Sigmoid colon (tissue), 7 donors: ENCODE measurements around the gene CHD5. TPM values are rescaled to one million over a fixed set of nuclear protein-coding genes. Genes with fewer than 3 reads are reported as not detected.
A peak's percentile ranks its signal among the peaks of the same experiment; 100 is the strongest.

Experiments
- DNase-seq: peaks from one replicate; pipeline ENCODE4 v3.0.0-alpha.2; 2019
- H3K27ac ChIP-seq, 4 donors: fragments of 200-600 bp; sonication (generic); one replicate each; pipeline ENCODE4 v1.5.1; 2016 to 2019; ENCODE audit warnings: mild to moderate bottlenecking in 1 of 4
- H3K27me3 ChIP-seq, 3 donors: fragments of 200-600 bp; sonication (generic); one replicate each; pipeline ENCODE4 v1.5.1; 2019; ENCODE audit warnings: mild to moderate bottlenecking in 1 of 3
- H3K36me3 ChIP-seq, 4 donors: fragments of 200-600 bp; sonication (generic); one replicate each; pipeline ENCODE4 v1.5.1; 2016 to 2019
- H3K4me1 ChIP-seq, 4 donors: fragments of 200-600 bp; sonication (generic); one replicate each; pipeline ENCODE4 v1.5.1; 2017 to 2019
- H3K4me3 ChIP-seq, 4 donors: fragments of 200-600 bp; sonication (generic); one replicate each; pipeline ENCODE4 v1.5.1; 2017 to 2019; ENCODE audit warnings: mild to moderate bottlenecking in 2 of 4, moderate library complexity in 1 of 4
- H3K9me3 ChIP-seq, 4 donors: fragments of 200-600 bp in 3 of 4; sonication (generic) in 3 of 4; one replicate each; pipeline versions ENCODE4 v1.5.1 to v1.6.1; 2013 to 2019
- EP300 ChIP-seq, 4 donors: sonication (generic); formaldehyde crosslinking; IDR thresholded peaks; one replicate each; pipeline ENCODE4 v1.6.1; 2017; ENCODE audit warnings: antibody characterized with exemption in 4 of 4
- POLR2A ChIP-seq, 2 donors: fragments of 450-650 bp; IDR thresholded peaks; one replicate each; pipeline ENCODE4 v1.6.1; 2016; ENCODE audit warnings: antibody characterized with exemption in 2 of 2, mild to moderate bottlenecking in 2 of 2, moderate library complexity in 2 of 2
- POLR2AphosphoS5 ChIP-seq, 4 donors: sonication (generic); formaldehyde crosslinking; IDR thresholded peaks; one replicate each; pipeline ENCODE4 v1.6.1; 2017; ENCODE audit warnings: antibody characterized with exemption in 4 of 4
- WGBS, 2 donors: extraction: QIAGEN DNeasy Blood & Tissue Kit; methylation state at CpG; one replicate each; pipeline ENCODE4 v1.1.7; 2013; 5-methylcytosine and 5-hydroxymethylcytosine counted together
- intact Hi-C: fragments of 100-400 bp; cut with DNase I; formaldehyde crosslinking; loops from one replicate; pipeline ENCODE4 v1.15.1; 2023
- polyA plus RNA-seq, 3 donors: library from polyadenylated mRNA; stranded (reverse); fragments of 200-250 nt; gene quantifications; one replicate each; pipeline ENCODE4 v1.2.3, GENCODE V29; 2013
- total RNA-seq, 4 donors: library from RNA; depleted of rRNA; stranded (reverse); fragments of >200 nt; gene quantifications; one replicate each; pipeline ENCODE4 v1.1.0, GENCODE V29; 2016
- TF ChIP-seq, protein P1 (sequence below), 4 experiments: fragments of 450-650 bp in 3 of 4; fragments of 200-600 bp in 1 of 4; IDR thresholded peaks; one replicate each; pipeline ENCODE4 v1.5.1; 2016 to 2019; ENCODE audit warnings: antibody characterized with exemption in 4 of 4, mild to moderate bottlenecking in 3 of 4, moderate library complexity in 2 of 4
- donor health status: healthy with polysubstance abuse.
- donor health status: Bipolar disorder and iron deficiency.
- donor health status: healthy.

The CHD5 gene
- total and polyA plus RNA-seq, 7 donors: 0.49 to 2.8 (median 1.4) TPM; not detected in 2

DNA sequence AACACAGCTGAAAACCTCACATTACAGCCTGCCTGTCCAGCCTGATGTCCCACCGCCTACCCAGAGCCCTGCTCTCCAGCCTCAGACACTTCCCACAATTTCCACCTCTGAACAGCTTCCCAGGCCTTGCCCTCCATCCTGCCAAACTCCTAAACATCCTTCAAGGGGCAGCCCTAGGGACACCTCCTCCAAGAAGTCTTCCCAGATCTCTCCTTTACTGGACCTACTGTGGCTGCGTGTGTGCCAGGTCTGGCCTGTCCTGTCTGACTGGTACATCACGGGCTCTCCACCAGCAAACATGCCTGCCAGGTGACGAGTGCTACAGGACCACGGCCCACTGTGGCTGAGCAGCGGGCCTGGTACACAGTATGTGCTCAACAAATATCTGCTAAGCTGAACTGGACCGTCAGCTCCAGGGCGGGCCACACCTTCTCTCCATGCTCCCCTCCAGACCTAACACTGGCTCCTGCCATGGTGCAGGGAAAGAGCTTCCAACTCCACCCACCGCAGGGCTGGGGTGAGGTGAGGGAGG lies 28.8 kb downstream of the CHD5 start:
- Histone ChIP-seq H3K27ac (no peak overlapping the region), H3K9me3 (no peaks in the 10 kb centered on the region), H3K36me3 (no peaks in the 10 kb centered on the region), H3K27me3 (peaks cover 14 to 31% (median 30%) of the 10 kb centered on the region in 3 donors), H3K4me3 (no peak overlapping the region), H3K4me1 (peaks cover 0 to 12% (median 9%) of the 10 kb centered on the region in 4 donors)
- intact Hi-C loops: no loop called here
- TF ChIP-seq POLR2A (IDR thresholded peaks at IDR 0.05): no peak
- TF ChIP-seq, protein P1, sequence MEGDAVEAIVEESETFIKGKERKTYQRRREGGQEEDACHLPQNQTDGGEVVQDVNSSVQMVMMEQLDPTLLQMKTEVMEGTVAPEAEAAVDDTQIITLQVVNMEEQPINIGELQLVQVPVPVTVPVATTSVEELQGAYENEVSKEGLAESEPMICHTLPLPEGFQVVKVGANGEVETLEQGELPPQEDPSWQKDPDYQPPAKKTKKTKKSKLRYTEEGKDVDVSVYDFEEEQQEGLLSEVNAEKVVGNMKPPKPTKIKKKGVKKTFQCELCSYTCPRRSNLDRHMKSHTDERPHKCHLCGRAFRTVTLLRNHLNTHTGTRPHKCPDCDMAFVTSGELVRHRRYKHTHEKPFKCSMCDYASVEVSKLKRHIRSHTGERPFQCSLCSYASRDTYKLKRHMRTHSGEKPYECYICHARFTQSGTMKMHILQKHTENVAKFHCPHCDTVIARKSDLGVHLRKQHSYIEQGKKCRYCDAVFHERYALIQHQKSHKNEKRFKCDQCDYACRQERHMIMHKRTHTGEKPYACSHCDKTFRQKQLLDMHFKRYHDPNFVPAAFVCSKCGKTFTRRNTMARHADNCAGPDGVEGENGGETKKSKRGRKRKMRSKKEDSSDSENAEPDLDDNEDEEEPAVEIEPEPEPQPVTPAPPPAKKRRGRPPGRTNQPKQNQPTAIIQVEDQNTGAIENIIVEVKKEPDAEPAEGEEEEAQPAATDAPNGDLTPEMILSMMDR (IDR thresholded peaks at IDR 0.05): no peak
- TF ChIP-seq EP300 (IDR thresholded peaks at IDR 0.05): no peak
- TF ChIP-seq POLR2AphosphoS5 (IDR thresholded peaks at IDR 0.05): no peak
- DNase-seq: no peak
- WGBS, 2 donors: 84 to 87% methylated on average over 9 of the region's 9 CpGs

DNA sequence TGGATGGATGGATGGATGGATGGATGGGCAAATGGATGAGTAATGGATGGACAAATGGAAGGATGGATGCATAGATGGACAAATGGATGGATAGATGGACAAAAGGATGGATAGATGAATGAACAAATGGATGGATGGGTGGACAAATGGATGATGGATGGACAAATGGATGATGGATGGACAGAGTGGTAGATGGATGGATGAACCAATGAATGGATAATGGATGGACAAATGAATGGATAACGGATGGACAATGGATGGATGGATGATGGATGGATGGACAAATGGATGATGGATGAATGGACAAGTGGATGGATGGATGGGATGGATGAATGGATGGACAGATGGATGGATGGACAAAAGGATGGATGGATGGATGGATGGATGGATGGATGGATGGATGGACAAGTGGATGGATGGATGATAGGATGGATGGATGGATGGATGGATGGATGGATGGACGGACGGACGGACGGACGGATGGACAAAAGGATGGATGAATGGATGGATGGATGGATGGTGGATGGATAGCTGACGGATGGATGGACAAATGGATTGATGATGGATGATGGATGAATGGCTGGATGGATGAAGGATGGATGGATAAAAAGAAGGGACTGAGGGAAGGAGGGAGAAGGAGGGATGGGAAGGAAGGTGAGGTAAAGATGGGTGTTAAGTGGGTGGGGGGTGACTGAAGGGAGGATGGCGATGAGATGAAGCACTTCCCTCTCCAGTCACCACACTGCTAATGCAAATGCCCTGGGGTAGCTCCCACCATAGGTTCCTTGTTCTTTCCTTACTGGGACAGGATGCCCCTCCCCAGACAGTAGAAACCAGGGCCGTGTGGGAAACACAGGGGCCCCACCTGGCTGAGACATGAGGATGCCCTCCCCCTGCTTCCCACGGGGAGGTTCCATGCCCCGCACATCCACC lies 29.8 kb downstream of the CHD5 start:
- H3K4me1 ChIP-seq: peaks cover 0 to 12% (median 9%) of the 10 kb centered on the region in 4 donors
- no peak for DNase-seq
- H3K27ac ChIP-seq: no peak overlapping the region
- no peak overlapping the region for H3K4me3 ChIP-seq
- TF ChIP-seq EP300 (IDR thresholded peaks at IDR 0.05) (no peak), POLR2AphosphoS5 (IDR thresholded peaks at IDR 0.05) (no peak), POLR2A (IDR thresholded peaks at IDR 0.05) (no peak)
- TF ChIP-seq, protein P1 (IDR thresholded peaks at IDR 0.05): no peak
- H3K9me3 ChIP-seq: no peaks in the 10 kb centered on the region
- 66 to 89% methylated on average over 11 of the region's 11 CpGs for WGBS, 2 donors
- H3K36me3 ChIP-seq: no peaks in the 10 kb centered on the region
- intact Hi-C loops: no loop called here
- peaks cover 14 to 42% (median 30%) of the 10 kb centered on the region in 3 donors for H3K27me3 ChIP-seq

DNA sequence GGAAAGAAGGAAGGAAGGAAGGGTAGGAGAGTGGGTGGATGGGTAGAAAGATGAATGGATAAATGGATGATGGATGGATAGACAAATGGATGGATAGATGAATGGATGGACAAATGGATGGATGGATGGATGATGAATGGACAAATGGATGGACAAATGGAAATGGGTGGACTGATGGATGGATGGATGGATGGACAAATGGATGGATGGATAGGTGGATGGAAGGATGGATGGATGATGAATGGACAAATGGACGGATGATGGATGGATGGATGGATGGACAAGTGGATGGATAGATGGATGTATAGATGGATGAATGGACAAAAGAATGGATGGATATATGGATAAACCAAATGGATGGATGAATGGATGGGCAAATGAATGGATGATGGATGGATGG lies 30.5 kb downstream of the CHD5 start:
- DNase-seq: no peak
- TF ChIP-seq EP300 (IDR thresholded peaks at IDR 0.05) (no peak), POLR2A (IDR thresholded peaks at IDR 0.05) (no peak), POLR2AphosphoS5 (IDR thresholded peaks at IDR 0.05) (no peak)
- TF ChIP-seq, protein P1 (IDR thresholded peaks at IDR 0.05): no peak
- Histone ChIP-seq H3K27me3 (peaks cover 14 to 43% (median 30%) of the 10 kb centered on the region in 3 donors), H3K9me3 (no peaks in the 10 kb centered on the region), H3K36me3 (no peaks in the 10 kb centered on the region), H3K4me1 (peaks cover 0 to 12% (median 9%) of the 10 kb centered on the region in 4 donors), H3K4me3 (no peak overlapping the region), H3K27ac (no peak overlapping the region)
- intact Hi-C loops: no loop called here
- 92 to 99% methylated on average over 1 of the region's 1 CpG for WGBS, 2 donors

DNA sequence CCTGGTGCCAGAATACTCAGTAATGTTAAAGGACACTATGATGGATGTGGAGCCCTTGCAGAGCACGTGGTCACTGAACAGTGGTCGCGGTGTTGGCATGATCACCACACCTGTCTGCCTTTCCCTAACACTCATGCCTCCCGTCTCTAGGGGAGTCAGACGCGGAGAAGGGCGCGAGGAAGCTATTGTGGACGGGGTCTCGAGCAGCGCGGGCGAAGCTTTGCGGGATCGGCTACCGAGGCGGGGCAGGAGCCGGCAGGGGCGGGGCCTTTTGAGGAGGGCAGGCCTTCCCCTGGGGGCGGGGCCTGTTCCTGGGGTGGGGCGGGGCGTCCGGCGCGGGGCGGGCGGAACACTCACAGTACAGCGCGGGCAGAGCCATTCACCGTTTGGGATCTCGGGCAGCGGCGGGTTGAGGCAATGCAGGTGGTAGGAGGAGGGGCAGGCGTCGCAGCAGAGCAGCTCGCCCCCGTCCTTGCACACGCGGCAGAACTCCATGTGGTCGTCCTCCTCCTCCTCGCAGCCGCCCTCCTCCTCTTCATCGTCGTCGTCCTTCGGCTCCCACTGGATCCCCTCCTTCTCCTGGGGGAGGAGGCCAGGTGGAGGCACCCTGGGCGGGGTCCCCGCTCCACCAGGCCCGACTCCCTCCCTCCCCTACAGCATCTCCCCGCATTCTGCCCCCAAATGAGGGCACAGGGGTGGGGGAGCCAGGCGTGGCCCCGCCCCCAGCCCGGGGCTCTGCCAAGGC lies 31.5 kb downstream of the CHD5 start:
- peaks cover 14 to 43% (median 30%) of the 10 kb centered on the region in 3 donors for H3K27me3 ChIP-seq
- H3K4me3 ChIP-seq: peak overlapping the region in 3 of 4 donors; percentile 3 to 23 (median 20)
- 5 to 6% methylated on average over 53 of the region's 53 CpGs for WGBS, 2 donors
- H3K27ac ChIP-seq: no peak overlapping the region
- no peaks in the 10 kb centered on the region for H3K9me3 ChIP-seq
- TF ChIP-seq, protein P1 (IDR thresholded peaks at IDR 0.05): no peak
- TF ChIP-seq POLR2A (IDR thresholded peaks at IDR 0.05) (no peak), EP300 (IDR thresholded peaks at IDR 0.05) (no peak), POLR2AphosphoS5 (IDR thresholded peaks at IDR 0.05) (no peak)
- intact Hi-C loops: no loop called here
- no peak for DNase-seq
- H3K4me1 ChIP-seq: peaks cover 0 to 12% (median 9%) of the 10 kb centered on the region in 4 donors
- no peaks in the 10 kb centered on the region for H3K36me3 ChIP-seq
